Stomach (tissue), 9 donors: Measurements from ENCODE around the gene PEX13. TPM values are rescaled to one million over a fixed set of nuclear protein-coding genes. Genes with fewer than 3 reads are reported as not detected.

Experiments used
- DNase-seq, 2 donors: peaks; one replicate each; pipeline versions ENCODE4 v3.0.0 to v3.0.0-alpha.2; 2013 to 2019
- H3K27ac ChIP-seq, 5 donors: fragments of 200-600 bp in 4 of 5; sonication (generic) in 4 of 5; one replicate each; pipeline ENCODE4 v1.5.1; 2013 to 2019; ENCODE audit warnings: mild to moderate bottlenecking in 1 of 5, moderate library complexity in 1 of 5
- H3K27me3 ChIP-seq, 3 donors: fragments of 200-600 bp; sonication (generic); one replicate each; pipeline ENCODE4 v1.5.1; 2017 to 2019; ENCODE audit warnings: mixed run types in 1 of 3
- H3K36me3 ChIP-seq, 4 donors: fragments of 200-600 bp; sonication (generic); 1 replicate in 3 of 4; 2 replicates in 1 of 4; pipeline ENCODE4 v1.5.1; 2016 to 2019
- H3K4me1 ChIP-seq, 4 donors: fragments of 200-600 bp; sonication (generic); one replicate each; pipeline ENCODE4 v1.5.1; 2016 to 2019
- H3K4me3 ChIP-seq, 4 donors: fragments of 200-600 bp; sonication (generic) in 3 of 4; one replicate each; pipeline ENCODE4 v1.5.1; 2016 to 2019; ENCODE audit warnings: mild to moderate bottlenecking in 1 of 4
- H3K9me3 ChIP-seq, 4 donors: fragments of 200-600 bp; sonication (generic); one replicate each; pipeline ENCODE4 v1.5.1; 2016 to 2019
- CTCF ChIP-seq, 7 experiments: fragments of 450-650 bp in 4 of 7; fragments of 200-600 bp in 3 of 7; sonication (generic) in 3 of 7; IDR thresholded peaks; one replicate each; pipeline ENCODE4 v1.5.1; 2016 to 2019; ENCODE audit warnings: antibody characterized with exemption in 7 of 7, control low read depth in 2 of 7, mild to moderate bottlenecking in 1 of 7
- EP300 ChIP-seq: sonication (generic); formaldehyde crosslinking; IDR thresholded peaks from one replicate; pipeline ENCODE4 v1.6.1; 2017; ENCODE audit warnings: antibody characterized with exemption
- POLR2A ChIP-seq, 4 donors: fragments of 450-650 bp; IDR thresholded peaks; one replicate each; pipeline ENCODE4 v1.6.1; 2016; ENCODE audit warnings: antibody characterized with exemption in 4 of 4, control low read depth in 2 of 4, mild to moderate bottlenecking in 1 of 4, moderate library complexity in 1 of 4
- POLR2AphosphoS5 ChIP-seq, 3 donors: sonication (generic); formaldehyde crosslinking; IDR thresholded peaks; one replicate each; pipeline ENCODE4 v1.6.1; 2016; ENCODE audit warnings: antibody characterized with exemption in 3 of 3
- WGBS, 5 donors: extraction: QIAGEN DNeasy Blood & Tissue Kit in 3 of 5; methylation state at CpG; one replicate each; pipeline versions ENCODE4 v1.1.5 to v1.1.7; 2013 to 2018; 5-methylcytosine and 5-hydroxymethylcytosine counted together
- intact Hi-C: fragments of 100-400 bp; cut with DNase I; formaldehyde crosslinking; loops from one replicate; pipeline ENCODE4 v1.15.1; 2023; ENCODE audit warnings: low total_unique reads
- polyA plus RNA-seq, 3 donors: library from polyadenylated mRNA; stranded (reverse); fragments of 200-250 nt; gene quantifications; one replicate each; pipeline ENCODE4 v1.2.3, GENCODE V29; 2013
- small RNA-seq, 4 donors: library from RNA; depleted of rRNA; stranded (forward); fragments of <200 nt; gene quantifications; one replicate each; pipeline ENCODE3, GENCODE V24; 2016
- total RNA-seq, 5 donors: library from RNA; depleted of rRNA; stranded (reverse); fragments of >200 nt; gene quantifications; one replicate each; pipeline versions ENCODE4 v1.1.0 to v1.2.3, GENCODE V29; 2014 to 2016
- donor health status: healthy with polysubstance abuse.
- donor health status: Bipolar disorder and iron deficiency.
- donor health status: healthy.

The PEX13 gene
- total and polyA plus RNA-seq, 8 donors: 7.9 to 56.0 (median 14.0) TPM

- intact Hi-C loops: no loop called here
- TF ChIP-seq CTCF (IDR thresholded peaks at IDR 0.05) (no peak), POLR2AphosphoS5 (IDR thresholded peaks at IDR 0.05) (no peak), POLR2A (IDR thresholded peaks at IDR 0.05) (no peak), EP300 (no peak)
- DNase-seq: no peak
- Histone ChIP-seq H3K4me1 (no peaks in the 10 kb centered on the region), H3K9me3 (no peaks in the 10 kb centered on the region), H3K4me3 (no peak overlapping the region), H3K27me3 (no peaks in the 10 kb centered on the region), H3K36me3 (peaks cover 0 to 17% (median 3%) of the 10 kb centered on the region in 4 donors), H3K27ac (no peak overlapping the region)
- 91 to 100% (median 96%) methylated on average over 3 of the region's 3 CpGs for WGBS, 5 donors
These were observed 78.9 kb downstream of the PEX13 start for GRCh38 chr2:61096438-61096837.

- Histone ChIP-seq H3K4me3 (no peak overlapping the region), H3K4me1 (no peaks in the 10 kb centered on the region), H3K27ac (no peak overlapping the region), H3K9me3 (no peaks in the 10 kb centered on the region), H3K27me3 (no peaks in the 10 kb centered on the region), H3K36me3 (peaks cover 0 to 23% (median 18%) of the 10 kb centered on the region in 4 donors)
- no peak for DNase-seq
- intact Hi-C loops: no loop called here
- 93 to 96% (median 95%) methylated on average over 4 of the region's 4 CpGs for WGBS, 5 donors
- TF ChIP-seq EP300 (no peak), POLR2AphosphoS5 (IDR thresholded peaks at IDR 0.05) (no peak), CTCF (IDR thresholded peaks at IDR 0.05) (no peak), POLR2A (IDR thresholded peaks at IDR 0.05) (no peak)
These were observed 83.3 kb downstream of the PEX13 start for GRCh38 chr2:61100801-61101200.

Small RNAs within 50 kb of the gene (small RNA-seq; reads per million reads assigned to genes)
- gene RNA5SP95: 0 reads per million in 4 donors

Other genes with a start within 250 kb of the PEX13 start
- gene REL, start 136.1 kb upstream of the PEX13 start, total RNA-seq: 10 to 100 TPM in 2 of 5 donors, 1 to 10 TPM in 3; 2.9 to 74.1 (median 8.7) TPM
- gene REL, start 136.1 kb upstream of the PEX13 start, polyA plus RNA-seq: 1 to 10 TPM in 2 of 3 donors, under 1 TPM in 1; 0.60 to 2.0 (median 1.9) TPM
- gene PUS10, start 535 bp downstream of the PEX13 start, total RNA-seq: 1 to 10 TPM; 1.8 to 8.0 (median 4.2) TPM
- 1 to 10 TPM; 2.3 to 2.9 (median 2.7) TPM for gene PUS10, start 535 bp downstream of the PEX13 start, polyA plus RNA-seq
- 10 to 100 TPM in 3 of 5 donors, 1 to 10 TPM in 2; 1.2 to 48.7 (median 10.3) TPM for gene SANBR, start 48.2 kb downstream of the PEX13 start, total RNA-seq
- gene SANBR, start 48.2 kb downstream of the PEX13 start, polyA plus RNA-seq: 1 to 10 TPM; 2.0 to 3.7 (median 2.5) TPM
- 10 to 100 TPM in 2 of 5 donors, 1 to 10 TPM in 1, not detected in 2; 1.8 to 46.9 (median 35.2) TPM for gene C2orf74, start 144.5 kb downstream of the PEX13 start, total RNA-seq
- gene C2orf74, start 144.5 kb downstream of the PEX13 start, polyA plus RNA-seq: 10 to 100 TPM; 15.8 to 26.6 (median 20.7) TPM